HepG2 (cell line): ENCODE data around the gene CARS2. TPM values are rescaled to one million over a fixed set of nuclear protein-coding genes. Genes with fewer than 3 reads are reported as not detected.
A peak's percentile ranks its signal among the peaks of the same experiment; 100 is the strongest.

Experiments
- ARID5B ChIP-seq: IDR thresholded peaks from 2 replicates; pipeline ENCODE4 v1.4.0; 2020; ENCODE audit warnings: mild to moderate bottlenecking, missing genetic modification reagents
- HBP1 ChIP-seq: IDR thresholded peaks from 2 replicates; pipeline ENCODE4 v1.6.1; 2016; ENCODE audit warnings: low read depth, control low read depth
- KLF11 ChIP-seq: IDR thresholded peaks from 2 replicates; pipeline ENCODE4 v1.6.1; 2016; ENCODE audit warnings: missing compliant biosample characterization
- MIER2 ChIP-seq: IDR thresholded peaks from 2 replicates; pipeline ENCODE4 v1.6.1; 2016; ENCODE audit warnings: missing biosample characterization, missing genetic modification reagents
- MXD1 ChIP-seq: sonication (generic); formaldehyde crosslinking; IDR thresholded peaks from 2 replicates; pipeline ENCODE4 v1.4.0; 2020; ENCODE audit warnings: mild to moderate bottlenecking, missing genetic modification reagents
- RBFOX2 ChIP-seq: fragments of 200-400 bp; formaldehyde crosslinking; IDR thresholded peaks from 2 replicates; pipeline ENCODE4 v1.6.1; 2017; ENCODE audit warnings: low read depth, mild to moderate bottlenecking, low read length
- SOX6 ChIP-seq, 2 experiments: fragments of 450-650 bp in 1 of 2; sonication (generic) in 1 of 2; formaldehyde crosslinking in 1 of 2; IDR thresholded peaks; 2 replicates each; pipeline versions ENCODE4 v1.4.0 to v1.6.1; 2017 to 2020; ENCODE audit warnings: antibody characterized with exemption in 1 of 2, mild to moderate bottlenecking in 1 of 2, missing genetic modification reagents in 1 of 2
- SRY ChIP-seq: sonication (generic); formaldehyde crosslinking; IDR thresholded peaks from 2 replicates; pipeline ENCODE4 v1.8.0; 2022; ENCODE audit warnings: mild to moderate bottlenecking, missing genetic modification reagents
- TCF7L2 ChIP-seq: IDR thresholded peaks from 2 replicates; pipeline ENCODE4 v1.6.1; 2011; ENCODE audit warnings: mild to moderate bottlenecking, low read depth, low read length, moderate library complexity
- TEAD3 ChIP-seq: optimal IDR thresholded peaks from 2 replicates; pipeline ENCODE3; 2016; ENCODE audit warnings: borderline replicate concordance
- USF2 ChIP-seq, 2 experiments: sonication (generic) in 1 of 2; formaldehyde crosslinking in 1 of 2; IDR thresholded peaks; 2 replicates each; pipeline versions ENCODE4 v1.5.1 to v1.6.1; 2011 to 2020; ENCODE audit warnings: borderline replicate concordance in 1 of 2, low read depth in 1 of 2, low read length in 1 of 2, mild to moderate bottlenecking in 1 of 2, missing genetic modification reagents in 1 of 2, moderate library complexity in 1 of 2
- YY1 ChIP-seq: IDR thresholded peaks from 2 replicates; pipeline ENCODE4 v1.6.1; 2011; ENCODE audit warnings: low read length, low read depth, moderate library complexity, mild to moderate bottlenecking; ENCODE audit not compliant: insufficient read depth, insufficient replicate concordance
- ZC3H4 ChIP-seq: sonication (generic); formaldehyde crosslinking; IDR thresholded peaks from 2 replicates; pipeline ENCODE4 v1.4.0; 2020; ENCODE audit warnings: missing genetic modification reagents, borderline replicate concordance
- ZMYM4 ChIP-seq: sonication (generic); formaldehyde crosslinking; IDR thresholded peaks from 2 replicates; pipeline ENCODE4 v1.8.1; 2023; ENCODE audit warnings: mild to moderate bottlenecking, missing genetic modification reagents
- ZNF33B ChIP-seq: sonication (generic); formaldehyde crosslinking; IDR thresholded peaks from 2 replicates; pipeline ENCODE4 v1.5.1; 2020; ENCODE audit warnings: mild to moderate bottlenecking, missing genetic modification reagents
- ZNF343 ChIP-seq: sonication (generic); formaldehyde crosslinking; IDR thresholded peaks from 2 replicates; pipeline ENCODE4 v1.4.0; 2020; ENCODE audit warnings: mild to moderate bottlenecking, missing genetic modification reagents
- polyA plus RNA-seq, 8 experiments: library from polyadenylated mRNA; depleted of rRNA in 3 of 8; stranded (reverse) in 7 of 8; unstranded in 1 of 8; fragments of >200 nt; fragmentation: Illumina TruSeq in 4 of 8; extraction: Trizol in 4 of 8; gene quantifications; 2 replicates each; pipeline versions ENCODE4 v1.2.1 to v1.2.3, GENCODE V29; 2011 to 2016; ENCODE audit warnings: low read depth in 4 of 8, missing spikeins in 1 of 8, mixed read lengths in 1 of 8; ENCODE audit not compliant: insufficient read depth in 1 of 8
- total RNA-seq, 5 experiments: library from RNA; depleted of rRNA; stranded (reverse); fragments of >200 nt; fragmentation: Illumina TruSeq; extraction: Trizol; gene quantifications; 2 replicates each; pipeline ENCODE4 v1.2.3, GENCODE V29; 2016; ENCODE audit warnings: low read depth in 1 of 5
- TF ChIP-seq, protein P1 (sequence below): sonication (generic); formaldehyde crosslinking; conservative IDR thresholded peaks from 2 replicates; pipeline ENCODE4 v1.4.0; 2020; ENCODE audit warnings: missing genetic modification reagents
- TF ChIP-seq, protein P2 (sequence below): IDR thresholded peaks from 2 replicates; pipeline ENCODE4 v1.6.1; 2018; ENCODE audit warnings: missing genetic modification reagents

The CARS2 gene
- total and polyA plus RNA-seq, 2 of the 13 experiments (the other 11 are each of a cell fraction or from before 2014, with no cell fraction given) = 41.1 to 59.3 TPM

DNA sequence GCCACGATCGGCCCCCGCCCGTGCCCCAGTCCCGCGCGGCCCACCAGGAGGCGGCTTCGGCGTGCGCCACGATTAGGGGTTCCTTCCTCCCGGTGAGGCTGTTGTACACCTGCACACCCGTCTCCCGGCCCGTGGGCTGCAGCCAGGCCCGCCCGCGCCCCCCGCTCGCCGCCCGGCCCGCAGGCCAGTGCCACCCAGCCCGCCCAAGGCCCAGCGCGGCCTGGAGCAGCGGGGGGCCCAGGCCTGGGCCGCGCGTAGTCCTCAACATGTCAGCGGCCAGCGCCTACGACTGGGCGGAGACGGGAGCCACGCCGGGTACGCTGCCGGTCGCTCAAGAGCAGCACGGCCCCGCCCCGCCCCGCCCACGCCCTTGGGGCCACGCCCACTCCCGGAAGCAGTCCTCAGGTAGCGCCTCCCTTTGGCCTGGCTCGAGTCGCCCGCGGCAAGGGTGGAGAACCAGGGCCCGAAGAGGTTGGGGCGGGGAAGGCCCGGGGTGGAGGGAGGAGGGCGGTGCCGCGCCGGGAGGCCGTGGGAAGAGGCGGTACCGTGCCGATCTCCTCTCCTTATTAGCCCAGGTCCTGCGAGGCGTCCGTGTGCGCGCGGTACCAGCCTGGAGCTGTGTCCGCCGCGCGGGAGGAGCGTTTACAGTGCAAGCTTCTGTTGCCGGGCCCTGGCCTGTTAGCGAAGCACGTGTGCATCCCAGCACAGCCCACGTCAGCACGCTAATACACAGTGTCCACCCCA is at the start of gene CARS2 (continued):
- TF ChIP-seq HBP1 (CRISPR knock-in tag) (peak; percentile 48; the same call in 1 of the 2 replicates), ZC3H4 (CRISPR knock-in tag) (no peak), ZMYM4 (peak; percentile 77), MXD1 (CRISPR knock-in tag) (peak; percentile 86), ZNF33B (CRISPR knock-in tag) (no peak), RBFOX2 (peak; percentile 84), TCF7L2 (no peak), YY1 (peak; percentile 82), TEAD3 (CRISPR knock-in tag) (peak; percentile 14), MIER2 (CRISPR knock-in tag) (no peak), KLF11 (CRISPR knock-in tag) (no peak), SOX6 (IDR thresholded peaks at IDR 0.05) (no peak), SOX6 (CRISPR knock-in tag; IDR thresholded peaks at IDR 0.05) (peak; percentile 68), USF2 (IDR thresholded peaks at IDR 0.05; ENCODE audit: low read depth, low read length) (0 out of 2 replicates have a peak, but pooled peaks have one; percentile 13), USF2 (CRISPR knock-in tag; IDR thresholded peaks at IDR 0.05; ENCODE audit: borderline replicate concordance) (no peak), ZNF343 (CRISPR knock-in tag) (no peak), SRY (CRISPR knock-in tag) (peak; percentile 66), ARID5B (CRISPR knock-in tag) (peak; percentile 46; the same call in 1 of the 2 replicates)
- TF ChIP-seq, protein P1, sequence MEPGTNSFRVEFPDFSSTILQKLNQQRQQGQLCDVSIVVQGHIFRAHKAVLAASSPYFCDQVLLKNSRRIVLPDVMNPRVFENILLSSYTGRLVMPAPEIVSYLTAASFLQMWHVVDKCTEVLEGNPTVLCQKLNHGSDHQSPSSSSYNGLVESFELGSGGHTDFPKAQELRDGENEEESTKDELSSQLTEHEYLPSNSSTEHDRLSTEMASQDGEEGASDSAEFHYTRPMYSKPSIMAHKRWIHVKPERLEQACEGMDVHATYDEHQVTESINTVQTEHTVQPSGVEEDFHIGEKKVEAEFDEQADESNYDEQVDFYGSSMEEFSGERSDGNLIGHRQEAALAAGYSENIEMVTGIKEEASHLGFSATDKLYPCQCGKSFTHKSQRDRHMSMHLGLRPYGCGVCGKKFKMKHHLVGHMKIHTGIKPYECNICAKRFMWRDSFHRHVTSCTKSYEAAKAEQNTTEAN = 0 out of 2 replicates have a peak, but pooled peaks have one; percentile 53
- TF ChIP-seq, protein P2, sequence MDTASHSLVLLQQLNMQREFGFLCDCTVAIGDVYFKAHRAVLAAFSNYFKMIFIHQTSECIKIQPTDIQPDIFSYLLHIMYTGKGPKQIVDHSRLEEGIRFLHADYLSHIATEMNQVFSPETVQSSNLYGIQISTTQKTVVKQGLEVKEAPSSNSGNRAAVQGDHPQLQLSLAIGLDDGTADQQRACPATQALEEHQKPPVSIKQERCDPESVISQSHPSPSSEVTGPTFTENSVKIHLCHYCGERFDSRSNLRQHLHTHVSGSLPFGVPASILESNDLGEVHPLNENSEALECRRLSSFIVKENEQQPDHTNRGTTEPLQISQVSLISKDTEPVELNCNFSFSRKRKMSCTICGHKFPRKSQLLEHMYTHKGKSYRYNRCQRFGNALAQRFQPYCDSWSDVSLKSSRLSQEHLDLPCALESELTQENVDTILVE (CRISPR knock-in tag) = peak; percentile 54; the same call in 1 of the 2 replicates
